Cardiac fibroblast (primary cell): ENCODE measurements around the gene SLC25A48.

Source experiments
- DNase-seq, 2 donors: peaks; one replicate each; pipeline versions ENCODE4 v3.0.0 to v3.0.0-alpha.2; 2010; ENCODE audit warnings: low read depth in 2 of 2
- H3K4me3 ChIP-seq, 2 donors: replicated peaks in 1 of 2; 1 replicate in 1 of 2; 2 replicates in 1 of 2; pipeline ENCODE4 v1.5.1; 2011; ENCODE audit warnings: low read depth in 2 of 2, low read length in 2 of 2, mild to moderate bottlenecking in 2 of 2, moderate library complexity in 1 of 2
- TF ChIP-seq, protein P1 (sequence below): IDR thresholded peaks from one replicate; pipeline ENCODE4 v1.5.1; 2011; ENCODE audit warnings: low read depth, mild to moderate bottlenecking, low read length, inconsistent platforms

The SLC25A48 gene

GRCh38 chr5:135887447-135887864 lies 53.0 kb downstream of the SLC25A48 start:
- H3K4me3 ChIP-seq, result no peak overlapping the region
- TF ChIP-seq, protein P1, sequence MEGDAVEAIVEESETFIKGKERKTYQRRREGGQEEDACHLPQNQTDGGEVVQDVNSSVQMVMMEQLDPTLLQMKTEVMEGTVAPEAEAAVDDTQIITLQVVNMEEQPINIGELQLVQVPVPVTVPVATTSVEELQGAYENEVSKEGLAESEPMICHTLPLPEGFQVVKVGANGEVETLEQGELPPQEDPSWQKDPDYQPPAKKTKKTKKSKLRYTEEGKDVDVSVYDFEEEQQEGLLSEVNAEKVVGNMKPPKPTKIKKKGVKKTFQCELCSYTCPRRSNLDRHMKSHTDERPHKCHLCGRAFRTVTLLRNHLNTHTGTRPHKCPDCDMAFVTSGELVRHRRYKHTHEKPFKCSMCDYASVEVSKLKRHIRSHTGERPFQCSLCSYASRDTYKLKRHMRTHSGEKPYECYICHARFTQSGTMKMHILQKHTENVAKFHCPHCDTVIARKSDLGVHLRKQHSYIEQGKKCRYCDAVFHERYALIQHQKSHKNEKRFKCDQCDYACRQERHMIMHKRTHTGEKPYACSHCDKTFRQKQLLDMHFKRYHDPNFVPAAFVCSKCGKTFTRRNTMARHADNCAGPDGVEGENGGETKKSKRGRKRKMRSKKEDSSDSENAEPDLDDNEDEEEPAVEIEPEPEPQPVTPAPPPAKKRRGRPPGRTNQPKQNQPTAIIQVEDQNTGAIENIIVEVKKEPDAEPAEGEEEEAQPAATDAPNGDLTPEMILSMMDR, result peak; percentile 80
- DNase-seq, result peak; percentile 72 to 79

DNA sequence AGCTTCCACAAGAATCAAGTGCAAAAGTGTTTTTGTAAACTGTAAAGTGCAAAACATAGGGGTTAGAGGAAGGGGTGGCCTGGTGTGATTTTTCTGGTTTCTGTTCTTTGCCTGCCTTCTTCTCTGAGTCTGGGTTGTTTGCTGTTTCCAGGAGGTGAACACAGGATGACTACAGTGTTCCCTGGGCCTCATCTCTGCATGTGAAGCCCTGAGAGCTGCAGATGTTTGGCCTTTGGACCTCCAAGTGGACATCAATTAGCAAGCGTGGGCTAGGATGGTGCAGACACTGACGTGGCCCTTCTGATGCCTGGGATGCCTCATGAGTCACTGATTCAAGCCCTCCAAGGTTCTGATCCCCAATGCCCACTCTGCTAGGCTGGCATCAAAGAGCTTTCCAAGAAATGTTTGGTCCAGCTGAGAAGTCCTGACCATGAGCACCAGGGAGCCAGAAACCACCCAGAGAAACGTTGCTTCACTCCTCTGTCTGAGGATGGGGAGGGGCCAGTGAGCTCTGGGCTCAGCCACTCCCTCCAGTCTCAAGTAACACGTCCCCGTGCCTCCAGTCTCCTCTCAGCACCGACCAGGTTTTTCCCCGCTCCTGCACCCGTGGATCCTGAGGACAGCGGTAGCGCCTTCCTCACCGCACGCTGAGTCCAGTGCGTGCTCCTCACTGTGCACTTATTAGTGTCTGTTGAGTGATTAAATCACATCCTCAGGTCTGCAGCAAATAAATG lies 53.6 kb downstream of the SLC25A48 start:
- no peak overlapping the region for H3K4me3 ChIP-seq
- DNase-seq, result peak; percentile 38 to 60
- TF ChIP-seq, protein P1, result no peak

DNA sequence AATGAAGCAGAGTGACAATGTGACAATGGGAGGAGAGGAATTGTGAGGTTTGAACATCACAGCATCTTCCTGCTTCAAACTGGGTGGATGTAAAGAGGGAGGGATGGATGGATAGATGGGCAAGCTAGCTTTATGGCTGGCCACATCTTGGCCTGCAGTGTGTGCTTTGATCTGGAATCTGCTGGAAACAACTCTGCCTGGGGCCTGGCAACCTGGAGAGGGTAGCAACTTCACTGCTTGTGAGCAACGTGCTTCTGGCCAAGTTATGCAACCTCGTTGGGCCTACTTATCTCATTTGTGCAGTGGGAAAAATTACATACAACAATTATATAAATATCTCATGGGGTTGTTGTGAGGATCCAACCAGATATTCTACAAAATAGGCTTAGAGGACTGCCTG lies 55.8 kb downstream of the SLC25A48 start:
- DNase-seq, result peak in 1 of 2 donors; percentile 55
- TF ChIP-seq, protein P1, result no peak
- H3K4me3 ChIP-seq, result no peak overlapping the region

DNA sequence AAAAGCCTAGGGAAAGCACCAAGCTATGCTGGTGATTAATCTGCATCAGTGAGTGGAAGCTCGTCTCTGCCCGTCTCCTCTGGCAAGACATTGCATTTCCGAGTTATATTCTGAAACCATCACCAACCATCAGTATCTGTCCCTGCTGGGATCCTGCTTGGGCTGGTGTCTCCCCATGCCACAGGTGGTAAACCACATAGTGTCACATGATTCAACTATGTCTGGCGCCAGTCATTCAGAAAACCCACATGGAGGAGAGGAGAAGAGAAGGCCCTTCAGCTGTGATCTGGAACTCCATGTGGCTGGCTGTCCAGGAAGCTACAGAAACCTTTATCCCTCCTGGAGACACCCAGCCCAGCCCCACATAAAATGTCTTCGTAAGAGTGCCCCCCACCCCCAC lies 56.4 kb downstream of the SLC25A48 start:
- no peak overlapping the region for H3K4me3 ChIP-seq
- TF ChIP-seq, protein P1, result no peak
- DNase-seq, result no peak

DNA sequence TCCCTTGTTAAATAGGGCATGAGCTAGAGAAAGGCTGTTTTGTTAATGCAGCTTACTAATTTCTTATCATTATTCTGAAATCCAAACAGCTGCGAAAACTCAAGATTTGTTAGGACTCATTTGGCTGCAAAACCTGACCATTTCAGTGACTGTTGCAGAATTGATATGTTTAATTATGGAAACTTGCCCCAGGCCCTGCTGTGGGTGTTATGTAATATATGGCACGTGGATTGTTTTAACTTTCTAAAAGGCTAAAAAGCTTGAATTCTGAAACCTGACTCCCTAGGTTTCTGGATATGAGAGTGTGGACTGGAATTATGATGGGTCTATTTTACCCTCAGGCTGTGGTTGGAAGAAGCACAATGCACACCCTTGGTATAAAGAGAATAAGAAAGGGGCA lies 56.8 kb downstream of the SLC25A48 start:
- no peak overlapping the region for H3K4me3 ChIP-seq
- peak in 1 of 2 donors; percentile 65 for DNase-seq
- TF ChIP-seq, protein P1, result no peak

GRCh38 chr5:135891791-135892190 lies 57.3 kb downstream of the SLC25A48 start:
- DNase-seq, result no peak
- no peak overlapping the region for H3K4me3 ChIP-seq
- TF ChIP-seq, protein P1, result peak; percentile 17

DNA sequence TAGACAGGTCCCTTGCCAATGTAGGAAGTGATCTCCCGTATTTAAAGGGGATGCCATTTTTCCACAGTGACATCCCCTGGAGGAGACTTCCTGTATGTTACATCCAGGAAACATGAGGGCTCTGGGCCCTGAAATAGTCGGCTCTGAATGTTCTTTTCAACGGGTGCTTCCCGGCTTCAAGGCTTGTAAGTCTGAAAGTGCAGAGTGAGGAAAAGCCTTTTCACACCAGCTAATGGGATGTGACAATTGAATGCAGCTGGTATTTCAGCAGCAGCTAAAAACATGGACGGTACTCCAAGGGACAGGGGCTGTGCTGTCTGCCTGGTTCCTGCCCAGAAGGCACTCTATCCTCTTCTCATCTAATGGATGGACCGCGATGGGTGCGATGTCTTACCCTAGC lies 59.8 kb downstream of the SLC25A48 start:
- no peak overlapping the region for H3K4me3 ChIP-seq
- DNase-seq, result no peak
- TF ChIP-seq, protein P1, result no peak
